Inflammatory macrophage treated with lipopolysaccharide for 1 hour (primary cell): Measurements from ENCODE around the gene BBS1.
A peak's percentile ranks its signal among the peaks of the same experiment; 100 is the strongest.
"Not testable (repeated sequence)": the region's sequence is repeated elsewhere in the genome, so short reads cannot be mapped to it uniquely, and the experiment has no call there.

Source experiments
- DNase-seq, 2 donors: peaks; one replicate each; pipeline ENCODE4 v3.0.0-alpha.2; 2020 to 2022

The BBS1 gene

GRCh38 chr11:66510271-66510989, at the start of gene BBS1:
Gene BBS1 (plus strand): TSS chr11:66510635. CDS start chr11:66510660, 25 bp downstream.
- DNase-seq = peak; percentile 60 to 88

DNA sequence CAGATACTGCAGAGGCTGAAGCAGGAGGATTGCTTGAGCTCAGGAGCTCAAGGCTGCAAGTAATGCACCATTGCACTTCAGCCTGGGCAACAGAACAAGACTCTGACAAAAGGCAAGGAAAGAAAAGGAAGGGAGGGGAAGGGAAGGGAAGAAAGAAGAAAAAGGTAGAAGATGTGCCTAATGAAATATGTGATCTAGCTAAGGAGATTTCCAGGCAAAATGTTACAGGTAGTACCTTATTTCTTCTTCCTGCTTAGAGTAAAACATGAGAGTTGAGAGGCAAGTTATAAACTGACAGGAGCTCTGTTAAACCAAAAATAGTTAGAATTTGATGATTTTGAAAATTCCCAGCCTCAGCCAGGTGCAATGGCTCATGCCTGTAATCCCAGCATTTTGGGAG, 48.4 kb upstream of the BBS1 start:
- no peak for DNase-seq

GRCh38 chr11:66462911-66463310, 47.5 kb upstream of the BBS1 start:
- no peak for DNase-seq

DNA sequence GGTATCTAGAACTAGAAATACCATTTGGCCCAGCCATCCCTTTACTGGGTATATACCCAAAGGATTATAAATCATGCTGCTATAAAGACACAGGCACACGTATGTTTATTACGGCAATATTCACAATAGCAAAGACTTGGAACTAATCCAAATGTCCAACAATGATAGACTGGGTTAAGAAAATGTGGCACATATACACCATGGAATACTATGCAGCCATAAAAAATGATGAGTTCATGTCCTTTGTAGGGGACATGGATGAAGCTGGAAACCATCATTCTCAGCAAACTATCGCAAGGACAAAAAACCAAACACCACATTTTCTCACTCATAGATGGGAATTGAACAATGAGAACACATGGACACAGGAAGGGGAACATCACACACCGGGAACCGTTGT, 46.3 kb upstream of the BBS1 start:
- not testable (repeated sequence) for DNase-seq

GRCh38 chr11:66464916-66465315, 45.5 kb upstream of the BBS1 start:
- no peak for DNase-seq

DNA sequence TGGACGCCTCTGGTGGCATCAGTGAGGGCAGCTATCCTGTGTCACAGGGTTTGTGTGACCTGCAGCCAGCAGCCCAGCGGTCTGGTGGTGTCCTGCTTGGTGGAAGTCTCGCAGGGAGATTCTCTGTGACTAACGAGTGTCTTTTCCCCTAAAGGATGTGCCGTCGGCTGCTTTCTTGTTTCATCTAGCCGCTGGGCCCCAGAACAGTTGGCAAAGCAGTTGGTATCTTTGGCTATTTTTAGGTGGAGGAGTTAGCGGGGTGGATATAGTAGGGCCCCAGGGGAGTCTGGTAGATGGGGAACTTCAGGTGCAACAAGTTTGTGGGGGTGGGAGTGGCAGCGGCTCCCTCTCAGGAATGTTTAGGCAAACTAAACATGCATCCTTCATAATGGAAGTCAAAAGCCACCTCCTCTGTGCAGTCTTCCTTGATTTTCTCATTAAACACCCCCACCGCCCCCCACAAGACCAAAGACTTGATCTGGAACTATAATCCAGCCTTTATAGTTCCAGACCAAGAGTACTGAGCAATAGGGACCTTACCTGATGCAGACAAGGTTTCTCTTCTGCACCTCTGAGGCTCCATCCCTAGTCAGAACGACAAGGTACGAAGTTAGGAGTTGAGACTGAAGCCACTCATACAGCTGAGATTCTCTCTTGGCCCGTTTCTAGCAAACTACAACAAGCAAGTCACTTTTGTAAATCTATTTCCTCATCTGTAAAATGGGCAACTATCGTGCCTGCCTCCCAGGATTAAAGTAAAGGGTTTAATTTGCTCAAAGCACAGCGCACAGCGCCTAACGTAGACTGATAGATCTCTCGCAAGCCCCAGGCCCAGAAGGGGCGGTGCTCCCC, 44.8 kb upstream of the BBS1 start:
- DNase-seq = no peak

GRCh38 chr11:66466225-66467033, 44.0 kb upstream of the BBS1 start, which contains the start of gene PELI3:
Gene PELI3 (plus strand): TSS chr11:66466905. CDS start chr11:66468129, 1,224 bp downstream.
- DNase-seq = peak; percentile 83 to 97

GRCh38 chr11:66467034-66467659, 43.3 kb upstream of the BBS1 start:
- no peak for DNase-seq

DNA sequence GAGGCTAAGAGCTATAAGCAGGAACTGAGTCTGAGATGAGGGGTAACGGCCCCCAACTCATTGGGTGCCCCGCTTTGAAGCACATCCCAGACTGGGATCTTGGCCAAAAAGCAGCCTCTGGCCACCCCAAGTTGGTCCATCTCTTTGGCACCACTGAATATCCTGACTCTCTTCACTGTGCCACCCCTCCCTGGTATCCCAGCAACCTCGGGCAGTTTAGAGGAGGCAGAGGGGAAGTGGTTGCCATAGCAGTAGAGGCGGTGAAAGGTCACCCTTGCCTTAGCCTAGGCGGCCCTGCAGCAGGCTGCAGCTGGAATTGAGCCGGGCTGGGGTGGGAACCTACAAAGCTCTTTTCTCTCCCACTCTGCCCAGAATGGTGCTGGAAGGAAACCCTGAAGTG, 42.7 kb upstream of the BBS1 start:
- DNase-seq = peak; percentile 80

- DNase-seq = no peak
Measured at GRCh38 chr11:66468691-66469090, 41.7 kb upstream of the BBS1 start.

- DNase-seq = no peak
Measured at GRCh38 chr11:66469441-66469840, 41.0 kb upstream of the BBS1 start.

DNA sequence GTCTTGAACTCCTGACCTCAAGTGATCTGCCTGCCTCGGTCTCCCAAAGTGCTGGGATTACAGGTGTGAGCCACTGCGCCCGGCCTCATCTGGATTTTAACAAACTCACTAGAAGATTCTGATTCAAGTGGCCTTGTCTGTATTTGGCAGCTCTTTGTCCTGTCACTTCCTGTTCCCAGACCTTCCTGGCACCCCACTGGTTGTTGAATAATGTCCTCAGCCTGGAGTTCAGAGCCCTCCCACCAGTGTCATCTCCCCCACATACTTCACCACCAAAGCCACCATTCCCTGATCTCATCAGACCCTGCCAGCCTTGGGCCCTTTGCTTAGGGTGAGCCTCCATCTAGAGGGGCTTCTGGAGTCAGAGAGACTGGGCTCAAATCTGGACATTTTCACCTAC, 40.4 kb upstream of the BBS1 start:
- no peak for DNase-seq

- DNase-seq = no peak
Measured at GRCh38 chr11:66471142-66471541, 39.3 kb upstream of the BBS1 start.

- DNase-seq = no peak
Measured at GRCh38 chr11:66472054-66472453, 38.4 kb upstream of the BBS1 start.

GRCh38 chr11:66473167-66473566, 37.3 kb upstream of the BBS1 start:
- no peak for DNase-seq

GRCh38 chr11:66473608-66474515, 36.6 kb upstream of the BBS1 start:
- DNase-seq = no peak

GRCh38 chr11:66475349-66476172, 34.9 kb upstream of the BBS1 start:
- DNase-seq = no peak

GRCh38 chr11:66476173-66476840, 34.1 kb upstream of the BBS1 start:
- no peak for DNase-seq

DNA sequence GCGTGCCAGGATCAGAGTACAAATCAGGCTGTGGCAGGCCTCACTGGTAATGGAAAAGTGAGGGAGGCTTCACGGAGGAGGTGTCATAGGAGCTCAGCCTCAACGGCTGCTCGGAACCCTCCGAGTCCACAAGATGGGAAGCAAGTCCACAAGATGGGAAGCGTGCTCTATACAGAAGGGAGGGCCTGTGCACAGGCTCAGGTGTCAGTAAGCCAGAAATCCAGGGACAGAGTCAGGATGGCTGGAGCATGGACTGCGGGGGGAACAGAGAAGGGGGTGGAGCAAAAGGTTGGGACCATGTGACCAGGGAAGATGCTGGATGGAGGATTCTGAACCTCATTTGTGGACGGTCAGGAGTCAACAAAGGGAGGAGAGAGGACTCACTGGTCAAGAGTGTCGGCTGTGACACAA, 33.6 kb upstream of the BBS1 start:
- no peak for DNase-seq
